Omental fat pad (tissue), 4 donors: ENCODE results near the gene CSNK1G2. TPM values are rescaled to one million over a fixed set of nuclear protein-coding genes. Genes with fewer than 3 reads are reported as not detected.

Experiments
- ATAC-seq: fragments of 150-250 bp; one replicate; pipeline ENCODE4 v1.9.1; 2016; ENCODE audit warnings: mild to moderate bottlenecking, moderate library complexity; ENCODE audit not compliant: low FRiP score
- DNase-seq: peaks from one replicate; pipeline ENCODE4 v3.0.0-alpha.2; 2019; ENCODE audit warnings: low spot score
- CTCF ChIP-seq, 3 donors: fragments of 450-650 bp; IDR thresholded peaks; one replicate each; pipeline ENCODE4 v1.5.1; 2016 to 2017; ENCODE audit warnings: antibody characterized with exemption in 3 of 3, mild to moderate bottlenecking in 3 of 3, moderate library complexity in 2 of 3
- total RNA-seq, 4 donors: library from RNA; depleted of rRNA; stranded (reverse); fragments of >200 nt; gene quantifications; one replicate each; pipeline ENCODE4 v1.1.0, GENCODE V29; 2016

CSNK1G2 gene
- total RNA-seq, 4 donors from 2014 or later, result 49.3 to 76.6 (median 52.3) TPM

- TF ChIP-seq CTCF (IDR thresholded peaks at IDR 0.05), result no peak
- DNase-seq (no peak), ATAC-seq (no peak)
Observed at GRCh38 chr19:1917146-1917545, 23.8 kb upstream of the CSNK1G2 start.

GRCh38 chr19:1917926-1918325, 23.0 kb upstream of the CSNK1G2 start:
- no peak for TF ChIP-seq CTCF (IDR thresholded peaks at IDR 0.05)
- DNase-seq (no peak), ATAC-seq (no peak)

GRCh38 chr19:1918975-1919374, 22.0 kb upstream of the CSNK1G2 start:
- TF ChIP-seq CTCF (IDR thresholded peaks at IDR 0.05), result no peak
- ATAC-seq, result no peak
- DNase-seq, result no peak

GRCh38 chr19:1920644-1921043, 20.3 kb upstream of the CSNK1G2 start:
- DNase-seq, result no peak
- TF ChIP-seq CTCF (IDR thresholded peaks at IDR 0.05), result no peak
- no peak for ATAC-seq

GRCh38 chr19:1921326-1921725, 19.6 kb upstream of the CSNK1G2 start:
- TF ChIP-seq CTCF (IDR thresholded peaks at IDR 0.05), result no peak
- DNase-seq (no peak), ATAC-seq (no peak)

GRCh38 chr19:1921825-1922224, 19.1 kb upstream of the CSNK1G2 start:
- ATAC-seq, result no peak
- TF ChIP-seq CTCF (IDR thresholded peaks at IDR 0.05), result no peak
- no peak for DNase-seq

- ATAC-seq (no peak), DNase-seq (no peak)
- TF ChIP-seq CTCF (IDR thresholded peaks at IDR 0.05), result no peak
Observed at GRCh38 chr19:1922803-1923202, 18.2 kb upstream of the CSNK1G2 start.
